ENCODE measurements around the gene FIP1L1.

FIP1L1 gene

DNA sequence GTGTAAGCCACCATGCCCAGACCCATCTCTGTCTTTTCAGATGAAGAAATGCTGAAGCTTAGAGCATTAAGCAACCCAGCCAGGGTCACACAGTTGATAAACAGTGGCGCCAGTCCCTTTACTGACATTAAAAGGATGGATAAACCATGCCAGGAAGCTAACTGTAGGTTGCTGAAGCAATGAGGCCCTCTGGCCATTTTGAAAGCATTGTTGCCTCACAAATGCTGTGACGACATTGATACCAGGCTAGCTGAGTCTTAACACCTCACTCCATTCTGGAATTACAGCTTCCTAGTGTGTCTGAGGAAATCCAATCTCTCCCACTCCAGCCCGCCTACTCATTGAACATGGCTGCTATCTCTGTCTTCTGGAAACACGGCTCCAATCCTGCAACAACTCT, 124.1 kb downstream of the FIP1L1 start:
- no peak for DNase-seq (ENCODE audit: low read depth in 2 of 2)

DNA sequence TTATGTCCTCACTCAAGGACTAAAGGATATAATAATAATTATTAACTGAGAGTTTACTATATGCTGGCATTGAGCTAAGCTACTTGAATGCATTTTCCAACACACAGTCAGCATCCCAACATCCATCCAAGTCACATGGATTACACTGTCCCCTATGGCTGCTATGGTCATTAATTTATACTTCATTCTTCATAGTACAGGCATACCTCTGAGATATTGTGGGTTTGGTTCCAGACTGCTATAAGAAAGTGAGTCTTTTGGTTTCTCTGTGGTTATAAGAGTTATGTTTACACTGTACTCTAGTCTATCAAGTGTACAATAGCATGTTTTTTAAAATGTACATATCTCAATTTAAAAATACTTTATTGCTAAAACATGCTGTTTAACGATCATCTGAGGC, 124.7 kb downstream of the FIP1L1 start:
- no peak for DNase-seq (ENCODE audit: low read depth in 2 of 2)

- no peak for DNase-seq (ENCODE audit: low read depth in 2 of 2)
These were observed 128.5 kb downstream of the FIP1L1 start for GRCh38 chr4:53505947-53506346.

DNA sequence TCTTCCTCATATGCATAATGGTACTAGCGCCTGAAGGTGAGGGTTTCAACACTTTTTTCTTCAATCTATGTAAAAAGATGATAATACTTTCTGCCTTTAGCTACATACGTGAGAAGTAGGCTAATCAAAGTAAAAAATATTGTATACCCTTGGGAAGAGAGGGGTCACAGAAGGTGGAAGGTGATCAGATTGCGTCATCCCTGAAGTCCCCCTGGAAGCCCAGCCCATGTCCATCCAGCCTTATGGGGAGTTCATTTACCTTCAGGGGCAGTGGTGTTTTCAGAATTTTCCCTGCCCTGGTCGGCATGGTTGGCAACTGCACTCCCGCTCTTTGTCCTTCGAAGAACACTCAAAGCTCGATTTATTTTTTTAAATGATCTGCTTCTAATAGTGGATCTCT, 129.6 kb downstream of the FIP1L1 start:
- DNase-seq (ENCODE audit: low read depth in 2 of 2): no peak

GRCh38 chr4:53507671-53508286, 130.3 kb downstream of the FIP1L1 start:
- no peak for DNase-seq (ENCODE audit: low read depth in 2 of 2)

GRCh38 chr4:53508446-53508845, 131.0 kb downstream of the FIP1L1 start:
- DNase-seq (ENCODE audit: low read depth in 2 of 2): no peak

DNA sequence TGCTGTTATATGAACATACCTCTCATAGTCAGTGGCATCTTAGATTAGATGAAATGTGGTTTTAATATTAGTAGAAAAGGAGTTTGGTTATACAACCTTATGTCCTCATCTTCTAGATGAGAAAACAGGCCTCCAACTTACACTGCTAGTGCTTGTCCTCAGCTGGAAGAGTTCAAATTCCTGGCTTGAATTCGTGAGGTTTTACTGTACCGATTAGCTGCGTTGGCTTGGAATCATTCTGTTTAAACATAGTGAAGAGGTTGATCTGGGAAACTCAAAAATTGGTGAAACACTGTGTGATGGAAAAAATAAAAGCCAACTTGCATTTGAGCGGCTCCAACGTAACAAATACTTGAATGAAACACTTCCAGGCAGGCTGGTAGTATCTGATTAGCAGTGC, 132.9 kb downstream of the FIP1L1 start:
- no peak for DNase-seq (ENCODE audit: low read depth in 2 of 2)
